Smooth muscle cell (in vitro differentiated cells): ENCODE measurements around the gene CHD9. TPM values are rescaled to one million over a fixed set of nuclear protein-coding genes. Genes with fewer than 3 reads are reported as not detected.

ENCODE experiments used
- DNase-seq: peaks from one replicate; lab custom pipeline; 2025; ENCODE audit not compliant: unreplicated experiment; lab: John Stamatoyannopoulos, UW
- H2AFZ ChIP-seq: fragments of 200-600 bp; sonication (generic); 2 replicates; pipeline ENCODE4 v1.6.0; 2016; ENCODE audit warnings: antibody characterized with exemption, low read depth, mild to moderate bottlenecking
- H3F3A ChIP-seq: fragments of 200-600 bp; sonication (generic); 2 replicates; pipeline ENCODE4 v1.6.0; 2017; ENCODE audit warnings: antibody characterized with exemption, low read depth
- H3K27ac ChIP-seq: fragments of 200-600 bp; sonication (generic); 2 replicates; pipeline ENCODE4 v1.5.1; 2016; ENCODE audit warnings: low read depth, mild to moderate bottlenecking
- H3K27me3 ChIP-seq: fragments of 200-600 bp; sonication (generic); 2 replicates; pipeline ENCODE4 v1.6.1; 2016; ENCODE audit warnings: low read depth, mild to moderate bottlenecking
- H3K36me3 ChIP-seq: fragments of 200-600 bp; sonication (generic); 2 replicates; pipeline ENCODE4 v1.5.1; 2016; ENCODE audit warnings: low read depth
- H3K4me1 ChIP-seq: fragments of 200-600 bp; sonication (generic); 2 replicates; pipeline ENCODE4 v1.5.1; 2016; ENCODE audit warnings: low read depth
- H3K4me2 ChIP-seq: fragments of 200-600 bp; sonication (generic); 2 replicates; pipeline ENCODE4 v1.6.0; 2016; ENCODE audit warnings: mild to moderate bottlenecking
- H3K4me3 ChIP-seq: fragments of 200-600 bp; sonication (generic); 2 replicates; pipeline ENCODE4 v1.5.1; 2016; ENCODE audit warnings: mild to moderate bottlenecking
- H3K79me2 ChIP-seq: fragments of 200-600 bp; sonication (generic); 2 replicates; pipeline ENCODE4 v1.6.0; 2016; ENCODE audit warnings: low read depth, mild to moderate bottlenecking
- H3K9ac ChIP-seq: fragments of 200-600 bp; sonication (generic); 2 replicates; pipeline ENCODE4 v1.6.0; 2016; ENCODE audit warnings: low read depth
- H3K9me3 ChIP-seq: fragments of 200-600 bp; sonication (generic); replicated peaks from 2 replicates; pipeline ENCODE4 v1.5.1; 2016; ENCODE audit warnings: low read depth
- H4K20me1 ChIP-seq: fragments of 200-600 bp; sonication (generic); 2 replicates; pipeline ENCODE4 v1.6.0; 2016; ENCODE audit warnings: low read depth
- CTCF ChIP-seq: fragments of 200-600 bp; sonication (generic); IDR thresholded peaks from 2 replicates; pipeline ENCODE4 v1.5.1; 2017; ENCODE audit warnings: borderline replicate concordance, mild to moderate bottlenecking, antibody characterized with exemption; ENCODE audit not compliant: insufficient read depth, poor library complexity, severe bottlenecking
- WGBS: methylation state at CpG from one replicate; pipeline ENCODE4 v1.1.7; 2016; ENCODE audit warnings: low lambda C conversion rate; 5-methylcytosine and 5-hydroxymethylcytosine counted together
- polyA plus RNA-seq: library from polyadenylated mRNA; unstranded; fragments of >200 nt; fragmentation: Nextera tagmentation; extraction: Ambion mirVana; gene quantifications from 2 replicates; pipeline ENCODE4 v1.2.1, GENCODE V29; 2016
- total RNA-seq: library from RNA; depleted of rRNA; stranded (reverse); fragments of >200 nt; gene quantifications from 2 replicates; pipeline ENCODE4 v1.2.3, GENCODE V29; 2014

CHD9 gene
- total and polyA plus RNA-seq, 2 experiments from 2014 or later = 43.7 to 117 TPM

- Histone ChIP-seq H3K27me3 (no peaks in the 10 kb centered on the region), H3F3A (peaks cover 53% of the 10 kb centered on the region), H3K4me1 (peaks cover 30% of the 10 kb centered on the region), H3K4me2 (no peak overlapping the region), H3K27ac (peak overlapping the region; percentile 99), H3K79me2 (peaks cover 32% of the 10 kb centered on the region), H2AFZ (no peak overlapping the region), H3K4me3 (no peak overlapping the region), H3K36me3 (no peaks in the 10 kb centered on the region), H4K20me1 (no peaks in the 10 kb centered on the region), H3K9ac (peak overlapping the region; percentile 87), H3K9me3 (no peaks in the 10 kb centered on the region)
- WGBS = 98% methylated on average over 3 of the region's 3 CpGs
- no peak for DNase-seq
- TF ChIP-seq CTCF = no peak
These were observed 27.1 kb downstream of the CHD9 start for GRCh38 chr16:53081686-53082407.

GRCh38 chr16:53082509-53082908 lies 27.7 kb downstream of the CHD9 start:
- Histone ChIP-seq H3K36me3 (no peaks in the 10 kb centered on the region), H3K4me3 (no peak overlapping the region), H3K9ac (no peak overlapping the region), H2AFZ (no peak overlapping the region), H3F3A (peaks cover 54% of the 10 kb centered on the region), H3K27me3 (no peaks in the 10 kb centered on the region), H3K9me3 (no peaks in the 10 kb centered on the region), H3K4me2 (no peak overlapping the region), H3K27ac (peak overlapping the region; percentile 99), H3K79me2 (peaks cover 30% of the 10 kb centered on the region), H4K20me1 (no peaks in the 10 kb centered on the region), H3K4me1 (peaks cover 30% of the 10 kb centered on the region)
- no peak for DNase-seq
- WGBS = 88% methylated on average over 4 of the region's 4 CpGs
- no peak for TF ChIP-seq CTCF

- Histone ChIP-seq H3K27me3 (no peaks in the 10 kb centered on the region), H3K36me3 (no peaks in the 10 kb centered on the region), H2AFZ (no peak overlapping the region), H3K79me2 (peaks cover 24% of the 10 kb centered on the region), H3K4me1 (peaks cover 30% of the 10 kb centered on the region), H3F3A (peaks cover 54% of the 10 kb centered on the region), H3K9ac (no peak overlapping the region), H3K4me2 (no peak overlapping the region), H4K20me1 (no peaks in the 10 kb centered on the region), H3K9me3 (no peaks in the 10 kb centered on the region), H3K27ac (peak overlapping the region; percentile 75), H3K4me3 (no peak overlapping the region)
- no peak for DNase-seq
- WGBS = 26% methylated on average over 1 of the region's 1 CpG
- no peak for TF ChIP-seq CTCF
These were observed 28.3 kb downstream of the CHD9 start for GRCh38 chr16:53083119-53083518.

GRCh38 chr16:53084141-53084541 lies 29.4 kb downstream of the CHD9 start:
- H3K79me2 ChIP-seq = peaks cover 32% of the 10 kb centered on the region
- DNase-seq = no peak
- H3K4me1 ChIP-seq = peaks cover 30% of the 10 kb centered on the region
- peak overlapping the region; percentile 75 for H3K27ac ChIP-seq
- H3K4me3 ChIP-seq = no peak overlapping the region
- no peak for TF ChIP-seq CTCF
- H3K4me2 ChIP-seq = no peak overlapping the region
- H3K9me3 ChIP-seq = no peaks in the 10 kb centered on the region
- 89% methylated on average over 4 of the region's 4 CpGs for WGBS
- H3K36me3 ChIP-seq = no peaks in the 10 kb centered on the region
- no peaks in the 10 kb centered on the region for H4K20me1 ChIP-seq
- no peak overlapping the region for H2AFZ ChIP-seq
- H3K27me3 ChIP-seq = no peaks in the 10 kb centered on the region
- peaks cover 45% of the 10 kb centered on the region for H3F3A ChIP-seq
- no peak overlapping the region for H3K9ac ChIP-seq
